Heart right ventricle (tissue), 16 donors: ENCODE measurements around the gene ATOX1. TPM values are rescaled to one million over a fixed set of nuclear protein-coding genes. Genes with fewer than 3 reads are reported as not detected.

ENCODE experiments used
- ATAC-seq, 8 donors: fragments of 200-7000 bp; cut with Tn5 transposase; one replicate each; pipeline ENCODE4 v1.9.1; 2020; ENCODE audit warnings: mild to moderate bottlenecking in 8 of 8, moderate library complexity in 8 of 8, moderate number of reproducible peaks in 1 of 8
- DNase-seq, 2 donors: peaks; one replicate each; pipeline ENCODE4 v3.0.0-alpha.2; 2020
- H3K27ac ChIP-seq, 10 donors: fragments of 200-600 bp; sonication (generic) in 2 of 10; one replicate each; pipeline versions ENCODE4 v1.5.0 to v1.8.0; 2020 to 2022; ENCODE audit warnings: mild to moderate bottlenecking in 3 of 10
- H3K27me3 ChIP-seq, 7 donors: fragments of 200-600 bp; one replicate each; pipeline ENCODE4 v1.8.0; 2021 to 2022; ENCODE audit warnings: mild to moderate bottlenecking in 2 of 7
- H3K36me3 ChIP-seq, 9 donors: fragments of 200-600 bp; sonication (generic) in 1 of 9; one replicate each; pipeline versions ENCODE4 v1.5.0 to v1.8.0; 2020 to 2022; ENCODE audit warnings: mild to moderate bottlenecking in 2 of 9
- H3K4me1 ChIP-seq, 9 donors: fragments of 200-600 bp; sonication (generic) in 1 of 9; one replicate each; pipeline versions ENCODE4 v1.5.0 to v1.8.0; 2020 to 2022; ENCODE audit warnings: mild to moderate bottlenecking in 4 of 9
- H3K4me3 ChIP-seq, 10 donors: fragments of 200-600 bp; sonication (generic) in 2 of 10; one replicate each; pipeline versions ENCODE4 v1.5.0 to v1.8.0; 2020 to 2022; ENCODE audit warnings: mild to moderate bottlenecking in 7 of 10, moderate library complexity in 2 of 10
- H3K9me3 ChIP-seq, 11 donors: fragments of 200-600 bp in 10 of 11; sonication (generic) in 2 of 11; one replicate each; pipeline versions ENCODE4 v1.5.0 to v1.8.0; 2013 to 2022; ENCODE audit warnings: mild to moderate bottlenecking in 2 of 11, control low read depth in 1 of 11, moderate library complexity in 1 of 11
- WGBS, 2 donors: extraction: QIAGEN DNeasy Blood & Tissue Kit; methylation state at CpG; one replicate each; pipeline ENCODE4 v1.1.7; 2013; ENCODE audit warnings: inconsistent platforms in 1 of 2; 5-methylcytosine and 5-hydroxymethylcytosine counted together
- intact Hi-C, 10 donors: fragments of 100-400 bp; cut with DNase I; formaldehyde crosslinking; loops; one replicate each; pipeline versions ENCODE4 v1.11.1 to v1.14.2; 2022
- polyA plus RNA-seq, 2 donors: library from polyadenylated mRNA; stranded (reverse); fragments of 200-250 nt; gene quantifications; one replicate each; pipeline ENCODE4 v1.2.3, GENCODE V29; 2013
- total RNA-seq, 10 donors: library from RNA; stranded (reverse); fragmentation: NEBNext Ultra II Directional in 3 of 10; extraction: Animal tissue kit (Norgen Biotek cat#: 25700) in 3 of 10; gene quantifications; one replicate each; pipeline versions ENCODE4 v1.2.1 to v1.2.4, GENCODE V29; 2021 to 2023
- TF ChIP-seq, protein P1 (sequence below), 9 donors: fragments of 200-600 bp; sonication (generic) in 2 of 9; IDR thresholded peaks; one replicate each; pipeline versions ENCODE4 v1.5.0 to v1.8.0; 2021 to 2022; ENCODE audit warnings: antibody characterized with exemption in 9 of 9, mild to moderate bottlenecking in 5 of 9, moderate library complexity in 1 of 9
- donor health status: Arrhythmogenic right ventricular cardiomyopathy.
- donor health status: ischemic (EF 13 %, LVEDD 7.1; RV severe dilation, severe dysfunction).
- donor health status: healthy with polysubstance abuse.
- donor health status: DM: no; HTN: yes; CAD: no.
- donor health status: DM: no; HTN: no; CAD: no.
- donor health status: ischemic (EF 25% LVEDD 6.9; RV normal size, moderate dysfunction).
- donor health status: ischemic (EF 25% LVEDD 5.7; RV mildly dilated, moderate dysfunction).
- donor health status: healthy.
- donor health status: DM: yes; HTN: yes; CAD: no.
- donor health status: Ischemic cardiomyopathy.
- donor health status: ischemic (EF 35%, LVEDD 5.7; RV mildly dilated, moderate dysfunction).
- donor health status: nonischemic (EF 11% LVEDD 7.7; RV severe dilation, severe dysfunction).
- donor health status: DM: yes; HTN: yes; CAD: no.
- donor health status: PGD.
- donor health status: ischemic (EF 29% LVEDD 5.4; RV normal size, mild dysfunction).
- donor health status: nonischemic (EF 23%, LVEDD 6.1; RV moderate dilation, normal function).

ATOX1 gene
- total and polyA plus RNA-seq, 12 donors, result 52.5 to 125 (median 67.3) TPM

DNA sequence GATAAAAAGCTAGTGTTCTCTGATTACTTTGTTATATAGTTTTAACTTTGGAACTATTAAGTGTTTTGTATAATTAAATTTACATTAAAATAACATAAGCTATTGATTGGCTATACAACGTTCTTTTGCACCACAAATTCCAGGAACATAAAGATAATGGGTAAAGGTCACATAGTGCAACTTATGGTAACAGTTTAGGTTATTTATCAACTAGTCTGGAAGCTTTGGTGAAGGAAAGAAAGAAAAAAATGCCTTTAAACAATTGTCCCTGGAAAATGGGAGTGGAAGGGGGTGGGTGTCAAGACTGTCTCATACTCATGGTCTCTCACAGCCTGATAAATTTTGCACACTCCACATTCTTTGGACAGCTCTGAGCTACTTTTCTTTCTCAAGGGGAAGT, 54.7 kb downstream of the ATOX1 start:
- Histone ChIP-seq H3K27ac (no peak overlapping the region), H3K4me3 (no peak overlapping the region), H3K36me3 (no peaks in the 10 kb centered on the region), H3K27me3 (no peaks in the 10 kb centered on the region), H3K4me1 (peaks cover 0 to 40% (median 17%) of the 10 kb centered on the region in 9 donors), H3K9me3 (no peaks in the 10 kb centered on the region)
- no peak for DNase-seq
- no peak for ATAC-seq
- WGBS, 2 donors, result 86% methylated on average over 1 of the region's 1 CpG
- TF ChIP-seq, protein P1, sequence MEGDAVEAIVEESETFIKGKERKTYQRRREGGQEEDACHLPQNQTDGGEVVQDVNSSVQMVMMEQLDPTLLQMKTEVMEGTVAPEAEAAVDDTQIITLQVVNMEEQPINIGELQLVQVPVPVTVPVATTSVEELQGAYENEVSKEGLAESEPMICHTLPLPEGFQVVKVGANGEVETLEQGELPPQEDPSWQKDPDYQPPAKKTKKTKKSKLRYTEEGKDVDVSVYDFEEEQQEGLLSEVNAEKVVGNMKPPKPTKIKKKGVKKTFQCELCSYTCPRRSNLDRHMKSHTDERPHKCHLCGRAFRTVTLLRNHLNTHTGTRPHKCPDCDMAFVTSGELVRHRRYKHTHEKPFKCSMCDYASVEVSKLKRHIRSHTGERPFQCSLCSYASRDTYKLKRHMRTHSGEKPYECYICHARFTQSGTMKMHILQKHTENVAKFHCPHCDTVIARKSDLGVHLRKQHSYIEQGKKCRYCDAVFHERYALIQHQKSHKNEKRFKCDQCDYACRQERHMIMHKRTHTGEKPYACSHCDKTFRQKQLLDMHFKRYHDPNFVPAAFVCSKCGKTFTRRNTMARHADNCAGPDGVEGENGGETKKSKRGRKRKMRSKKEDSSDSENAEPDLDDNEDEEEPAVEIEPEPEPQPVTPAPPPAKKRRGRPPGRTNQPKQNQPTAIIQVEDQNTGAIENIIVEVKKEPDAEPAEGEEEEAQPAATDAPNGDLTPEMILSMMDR (IDR thresholded peaks at IDR 0.05), result no peak
- intact Hi-C loops, result no loop called here

DNA sequence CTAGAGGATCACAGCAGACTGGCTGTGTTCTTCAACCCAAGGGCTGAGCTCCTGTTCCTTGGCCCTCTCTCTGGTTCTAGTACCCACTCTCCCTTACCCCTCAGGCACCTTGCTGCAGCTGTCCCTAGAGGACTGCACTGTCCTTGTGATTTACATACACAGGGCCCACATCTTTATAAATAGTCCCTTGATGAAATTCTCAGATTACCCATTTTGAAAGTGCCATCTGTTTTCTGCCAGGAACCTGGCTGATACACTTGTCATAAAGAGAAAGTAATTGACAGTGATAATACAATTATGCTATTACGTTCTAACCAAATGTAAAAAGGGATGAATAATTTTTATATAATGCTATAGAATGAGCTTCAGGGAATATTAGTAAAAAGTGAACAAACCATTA, 55.2 kb downstream of the ATOX1 start:
- ATAC-seq, result no peak
- DNase-seq, result no peak
- TF ChIP-seq, protein P1 (IDR thresholded peaks at IDR 0.05), result no peak
- Histone ChIP-seq H3K4me3 (no peak overlapping the region), H3K27ac (peak overlapping the region in 2 of 10 donors; percentile 21 to 24), H3K36me3 (no peaks in the 10 kb centered on the region), H3K9me3 (no peaks in the 10 kb centered on the region), H3K4me1 (peaks cover 0 to 44% (median 20%) of the 10 kb centered on the region in 9 donors), H3K27me3 (no peaks in the 10 kb centered on the region)
- 57 to 63% methylated on average over 1 of the region's 1 CpG for WGBS, 2 donors
- intact Hi-C loops, result no loop called here

DNA sequence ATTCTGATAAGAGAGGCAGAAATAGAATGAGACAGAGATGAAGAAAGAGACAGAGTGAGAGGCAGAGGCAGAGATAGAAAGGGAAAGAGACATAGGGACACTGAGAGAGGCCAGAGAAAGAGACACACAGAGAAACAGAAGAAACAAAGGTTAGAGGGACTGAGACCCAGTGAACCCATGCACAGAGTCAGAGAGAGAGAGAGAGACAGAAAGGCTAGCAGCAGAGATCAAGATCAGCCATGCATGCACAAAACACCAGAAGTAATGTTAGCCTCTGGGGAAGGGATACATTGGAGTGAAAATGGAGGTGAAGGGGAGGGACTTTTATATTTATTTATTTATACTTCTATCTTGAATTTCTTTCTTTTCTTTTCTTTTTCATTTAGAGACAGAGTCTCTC, 57.6 kb downstream of the ATOX1 start:
- no peak for ATAC-seq
- H3K9me3 ChIP-seq, result no peaks in the 10 kb centered on the region
- no peaks in the 10 kb centered on the region for H3K36me3 ChIP-seq
- TF ChIP-seq, protein P1 (IDR thresholded peaks at IDR 0.05), result no peak
- H3K27ac ChIP-seq, result peak overlapping the region in 2 of 10 donors; percentile 10 to 16
- H3K4me3 ChIP-seq, result no peak overlapping the region
- no peak for DNase-seq
- intact Hi-C loops, result no loop called here
- peaks cover 0 to 54% (median 21%) of the 10 kb centered on the region in 9 donors for H3K4me1 ChIP-seq
- H3K27me3 ChIP-seq, result peaks cover 0 to 6% (median 0%) of the 10 kb centered on the region in 7 donors

DNA sequence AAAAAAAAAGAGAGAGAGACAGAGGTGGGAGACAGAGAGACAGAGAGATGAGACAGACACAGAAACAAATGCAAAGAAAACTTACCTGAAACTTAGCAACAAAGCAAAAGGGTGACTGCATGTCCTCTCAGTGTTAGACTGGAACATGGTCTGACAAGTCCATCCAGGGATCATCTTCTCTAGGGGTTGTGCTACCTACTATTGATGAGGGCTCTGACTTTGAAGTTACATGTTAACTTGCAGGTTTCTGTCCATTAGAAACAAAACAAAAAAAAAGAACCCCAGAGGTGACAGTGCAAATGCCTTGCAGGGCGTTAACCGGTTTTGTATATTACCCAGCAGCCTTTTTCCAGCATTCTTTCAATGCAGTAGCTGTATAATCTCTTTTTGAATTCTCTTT, 58.1 kb downstream of the ATOX1 start:
- H3K4me1 ChIP-seq, result peaks cover 0 to 56% (median 26%) of the 10 kb centered on the region in 9 donors

More for the DNA sequence above, 58.1 kb downstream of the ATOX1 start:
- no peaks in the 10 kb centered on the region for H3K36me3 ChIP-seq
- H3K4me3 ChIP-seq, result no peak overlapping the region
- ATAC-seq (no peak), DNase-seq (no peak)
- intact Hi-C loops, result no loop called here
- peaks cover 0 to 6% (median 0%) of the 10 kb centered on the region in 7 donors for H3K27me3 ChIP-seq
- no peaks in the 10 kb centered on the region for H3K9me3 ChIP-seq
- H3K27ac ChIP-seq, result peak overlapping the region in 5 of 10 donors; percentile 69 to 89 (median 85)
- TF ChIP-seq, protein P1 (IDR thresholded peaks at IDR 0.05), result no peak
- 88 to 90% methylated on average over 2 of the region's 2 CpGs for WGBS, 2 donors
